Skin epidermis (tissue), 12 donors: Measurements from ENCODE around the gene GET4.
A peak's percentile ranks its signal among the peaks of the same experiment; 100 is the strongest.

ENCODE experiments used
- H3K27ac ChIP-seq, 21 experiments: fragments of 200-600 bp; sonication (generic) in 11 of 21; one replicate each; pipeline ENCODE4 v1.5.0; 2020; ENCODE audit warnings: mild to moderate bottlenecking in 3 of 21, inconsistent platforms in 2 of 21, moderate library complexity in 2 of 21
- H3K4me3 ChIP-seq, 7 experiments: fragments of 200-600 bp; sonication (generic) in 2 of 7; one replicate each; pipeline ENCODE4 v1.5.0; 2020; ENCODE audit warnings: inconsistent platforms in 2 of 7, mild to moderate bottlenecking in 2 of 7, moderate library complexity in 1 of 7

Gene GET4, protein sequence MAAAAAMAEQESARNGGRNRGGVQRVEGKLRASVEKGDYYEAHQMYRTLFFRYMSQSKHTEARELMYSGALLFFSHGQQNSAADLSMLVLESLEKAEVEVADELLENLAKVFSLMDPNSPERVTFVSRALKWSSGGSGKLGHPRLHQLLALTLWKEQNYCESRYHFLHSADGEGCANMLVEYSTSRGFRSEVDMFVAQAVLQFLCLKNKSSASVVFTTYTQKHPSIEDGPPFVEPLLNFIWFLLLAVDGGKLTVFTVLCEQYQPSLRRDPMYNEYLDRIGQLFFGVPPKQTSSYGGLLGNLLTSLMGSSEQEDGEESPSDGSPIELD

DNA sequence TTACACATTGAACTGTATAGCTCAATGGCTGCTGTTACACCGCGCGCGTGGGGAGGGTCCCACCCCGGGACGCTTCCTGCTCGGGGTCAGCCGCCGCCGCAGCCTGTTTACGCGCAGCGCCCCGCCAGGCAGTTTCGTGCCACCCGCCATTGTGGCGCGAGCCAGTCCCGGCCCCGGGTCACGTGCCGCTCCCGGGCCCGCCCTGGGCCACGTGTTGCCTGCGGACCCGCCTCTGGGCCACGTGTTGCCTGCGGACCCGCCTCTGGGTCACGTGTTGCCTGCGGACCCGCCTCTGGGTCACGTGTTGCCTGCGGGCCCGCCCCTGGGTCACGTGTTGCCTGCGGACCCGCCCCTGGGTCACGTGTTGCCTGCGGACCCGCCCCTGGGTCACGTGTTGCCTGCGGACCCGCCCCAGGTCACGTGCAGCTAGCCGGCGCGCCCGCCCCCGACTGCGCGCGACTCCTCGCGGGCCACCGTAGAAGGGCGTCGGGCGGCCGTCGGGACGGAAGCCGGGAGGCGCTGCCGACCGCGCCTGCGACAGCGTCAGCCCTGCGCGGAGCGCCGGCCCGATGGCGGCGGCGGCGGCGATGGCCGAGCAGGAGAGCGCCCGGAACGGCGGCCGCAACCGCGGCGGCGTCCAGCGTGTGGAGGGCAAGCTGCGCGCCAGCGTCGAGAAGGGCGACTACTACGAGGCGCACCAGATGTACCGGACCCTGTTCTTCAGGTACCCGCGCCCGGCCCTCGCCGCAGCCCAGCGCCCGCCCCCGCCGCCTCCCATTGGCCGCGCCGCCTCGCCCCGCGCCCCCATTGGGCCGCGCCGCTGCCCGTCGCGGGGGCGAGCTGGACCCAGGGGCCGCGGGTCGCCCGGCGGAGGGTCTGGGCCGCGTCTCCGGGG is at the start of gene GET4:
Gene GET4, plus strand, starts transcription at position 478 of the 895 bp plus-strand sequence. Its CDS starts 92 bp downstream, at position 570.
- Histone ChIP-seq H3K27ac (peak within 1 kb of the TSS; percentile 68 to 93 (median 88)), H3K4me3 (peak within 1 kb of the TSS; percentile 74 to 94 (median 84))

DNA sequence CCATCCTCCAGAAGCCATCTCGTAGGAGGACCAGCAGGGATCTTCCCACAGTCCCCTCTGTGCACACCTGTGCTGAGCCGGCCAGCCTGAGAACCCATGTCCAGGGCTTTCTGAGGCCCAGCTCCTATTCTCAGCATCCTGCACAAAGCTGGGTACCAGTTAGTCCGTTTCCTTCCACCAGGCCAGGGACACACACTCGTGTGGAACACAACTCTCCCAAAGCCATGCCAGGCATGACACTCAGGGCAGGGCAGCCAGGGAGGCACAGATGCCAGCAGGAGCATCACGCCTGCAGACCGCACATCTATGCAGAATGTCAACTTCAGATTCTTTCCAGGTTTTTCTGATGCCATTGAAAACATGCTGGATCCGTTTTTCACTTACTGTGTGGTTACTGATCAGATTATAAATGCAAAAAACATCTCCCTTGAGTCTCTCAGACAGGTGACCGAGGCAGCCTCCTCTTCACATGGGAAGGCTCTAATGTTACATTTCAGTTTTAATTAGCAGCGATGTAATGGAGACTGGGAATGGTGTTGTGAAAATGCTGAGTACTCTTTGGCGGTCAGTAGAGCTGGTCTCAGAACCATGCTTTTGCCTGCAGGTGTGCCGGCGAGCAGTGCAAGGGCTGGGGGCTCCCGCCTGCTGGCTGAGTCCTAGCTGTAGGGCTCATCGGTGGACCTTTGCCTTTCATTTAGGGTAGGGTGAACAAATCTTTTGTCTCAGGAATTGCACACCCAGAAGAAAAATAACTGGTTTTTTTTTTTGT is 47.4 kb upstream of the GET4 start:
- H3K27ac ChIP-seq = peak overlapping the region in 3 of 21 experiments; percentile 3 to 43 (median 21)
- H3K4me3 ChIP-seq = no peak overlapping the region

DNA sequence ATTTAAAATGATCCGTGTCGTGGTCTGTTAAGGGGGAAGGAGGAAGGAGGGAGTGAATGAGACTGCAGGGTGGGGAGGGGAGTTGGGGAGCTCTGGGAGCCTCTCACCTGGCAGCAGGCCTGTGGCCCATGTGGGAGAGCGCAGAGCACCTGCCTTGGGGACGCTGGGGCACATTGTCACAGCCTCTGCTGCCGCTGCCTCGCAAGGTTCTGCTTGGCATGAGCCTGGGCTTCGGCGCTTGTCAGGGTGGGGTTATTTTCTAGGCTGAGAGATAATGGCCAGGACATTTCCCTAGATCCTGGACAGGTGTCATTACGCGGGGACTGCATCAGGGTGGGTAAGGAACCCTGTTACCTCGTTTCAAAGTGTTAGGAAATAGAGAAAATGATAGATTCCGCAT is 46.3 kb upstream of the GET4 start:
- Histone ChIP-seq H3K4me3 (no peak overlapping the region), H3K27ac (peak overlapping the region in 12 of 21 experiments; percentile 44 to 92 (median 86))

- Histone ChIP-seq H3K4me3 (peak overlapping the region in 1 of 7 experiments; percentile 3), H3K27ac (peak overlapping the region; percentile 23 to 92 (median 84))
Measured at GRCh38 chr7:831596-832166, 44.7 kb upstream of the GET4 start.

DNA sequence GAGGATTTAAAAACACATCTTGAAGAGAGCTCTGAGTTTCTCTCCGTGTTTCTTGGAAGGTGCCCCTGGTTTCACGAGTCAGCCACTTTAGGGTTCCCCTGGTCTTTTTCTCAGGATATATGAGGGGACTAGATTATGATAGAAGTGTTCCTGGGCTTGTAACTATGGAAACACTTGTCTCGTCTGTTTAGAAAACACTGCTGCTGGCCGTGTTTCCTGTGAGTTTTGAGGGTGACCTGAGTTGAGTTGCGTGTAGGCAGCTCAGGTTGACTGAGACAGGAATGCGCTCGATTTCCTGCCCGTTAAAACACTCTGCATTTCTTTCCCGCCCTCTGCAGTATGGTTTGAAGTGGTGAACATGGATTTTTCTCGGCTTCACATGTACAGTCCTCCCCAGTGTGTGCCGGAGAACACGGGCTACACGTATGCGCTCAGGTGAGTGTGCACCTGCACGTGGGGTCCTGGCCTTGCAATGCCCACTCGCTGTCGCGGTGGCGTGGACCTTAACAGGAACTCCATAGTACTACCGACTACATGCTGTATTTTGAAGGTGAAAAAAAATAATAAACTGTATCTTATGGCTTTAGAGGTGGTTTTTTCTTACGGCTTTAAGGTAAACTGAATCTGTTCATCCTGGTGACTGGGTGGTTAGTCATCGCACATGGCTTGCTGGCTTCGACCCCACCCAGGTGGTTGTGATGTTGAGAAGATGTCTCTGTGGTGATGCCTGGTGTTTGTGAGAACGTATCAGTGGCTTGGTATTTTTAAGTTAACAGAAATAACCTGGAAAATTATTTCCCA is 44.0 kb upstream of the GET4 start, which contains the start of gene SUN1:
Gene SUN1, plus strand, starts transcription at position 310 of the 801 bp plus-strand sequence. Its CDS starts 49 bp downstream, at position 359.
- Histone ChIP-seq H3K27ac (peak within 1 kb of the TSS; percentile 23 to 92 (median 84)), H3K4me3 (peak within 1 kb of the TSS in 1 of 7 experiments; percentile 3)

GRCh38 chr7:832968-833424 is 43.4 kb upstream of the GET4 start:
- H3K4me3 ChIP-seq = no peak overlapping the region
- peak overlapping the region in 19 of 21 experiments; percentile 52 to 92 (median 84) for H3K27ac ChIP-seq

DNA sequence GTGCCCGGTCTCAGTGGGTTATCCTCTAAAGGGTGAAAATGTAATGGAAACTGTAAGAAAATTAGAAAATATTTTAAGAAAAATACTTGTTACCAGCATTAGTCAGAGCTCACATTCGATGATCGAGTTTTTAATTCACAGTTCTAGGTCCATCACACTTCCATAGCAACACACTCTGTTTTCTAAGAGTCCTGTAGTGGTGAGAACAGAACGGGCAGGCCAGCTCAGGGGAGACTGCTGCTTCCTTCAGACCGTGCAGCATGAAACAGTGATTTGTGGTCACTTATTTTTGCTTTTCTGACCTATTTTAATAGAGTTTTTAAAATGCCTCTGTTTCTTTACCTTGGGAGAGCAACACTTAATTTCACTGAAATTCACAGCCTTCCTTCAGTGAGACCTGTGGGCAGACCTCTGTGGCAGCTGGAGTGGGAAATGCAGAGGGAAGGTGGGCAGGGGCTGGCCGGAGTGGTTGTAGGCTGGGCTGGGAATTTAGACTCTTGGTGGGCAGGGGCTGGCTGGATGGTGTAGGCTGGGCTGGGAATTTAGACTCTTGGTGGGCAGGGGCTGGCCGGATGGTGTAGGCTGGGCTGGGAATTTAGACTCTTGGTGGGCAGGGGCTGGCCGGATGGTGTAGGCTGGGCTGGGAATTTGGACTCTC is 42.6 kb upstream of the GET4 start:
- H3K4me3 ChIP-seq = no peak overlapping the region
- peak overlapping the region in 16 of 21 experiments; percentile 46 to 92 (median 82) for H3K27ac ChIP-seq

DNA sequence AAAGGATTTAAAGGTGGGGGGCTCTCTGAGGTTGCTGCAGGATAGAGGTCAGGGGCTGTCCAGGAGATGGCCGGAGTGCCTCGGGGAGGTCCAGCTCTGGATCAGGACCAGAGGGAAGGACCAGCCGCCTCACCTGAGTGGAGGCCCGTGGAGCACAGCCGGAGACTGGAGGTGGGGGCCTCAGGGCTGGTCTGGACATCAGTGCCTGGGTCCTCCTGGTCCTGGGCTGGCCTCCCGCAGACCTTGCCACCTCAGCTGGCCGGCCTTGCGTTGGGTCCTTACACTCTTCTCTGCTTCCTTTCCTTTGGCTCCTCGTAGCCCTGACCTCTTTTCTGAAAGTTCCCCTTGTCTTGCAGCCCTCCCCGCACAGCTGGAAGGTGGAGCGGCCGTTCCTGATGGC is 42.1 kb upstream of the GET4 start:
- Histone ChIP-seq H3K27ac (peak overlapping the region in 12 of 21 experiments; percentile 53 to 92 (median 84)), H3K4me3 (no peak overlapping the region)

DNA sequence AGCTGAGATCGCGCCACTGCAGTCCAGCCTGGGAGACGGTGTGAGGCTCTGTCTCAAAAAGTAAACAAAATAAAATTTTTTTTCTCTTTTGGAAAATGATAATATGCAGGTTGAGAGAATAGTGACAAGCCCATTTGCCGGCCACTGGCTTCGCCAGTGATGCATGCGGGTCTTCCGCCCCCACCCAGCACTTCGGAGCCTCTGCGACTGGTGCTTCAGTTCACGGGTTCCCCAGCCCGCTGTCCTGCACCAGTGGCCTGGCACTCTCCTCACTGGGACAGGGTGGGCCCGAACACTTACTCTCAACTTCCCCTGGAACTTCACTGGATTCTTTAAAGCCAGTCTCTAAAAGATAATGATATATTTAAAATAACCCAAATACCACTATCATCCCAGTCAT is 41.3 kb upstream of the GET4 start:
- H3K4me3 ChIP-seq = no peak overlapping the region
- H3K27ac ChIP-seq = peak overlapping the region in 9 of 21 experiments; percentile 58 to 88 (median 82)

GRCh38 chr7:835485-836401 is 40.6 kb upstream of the GET4 start:
- Histone ChIP-seq H3K27ac (peak overlapping the region in 20 of 21 experiments; percentile 10 to 88 (median 72)), H3K4me3 (no peak overlapping the region)

DNA sequence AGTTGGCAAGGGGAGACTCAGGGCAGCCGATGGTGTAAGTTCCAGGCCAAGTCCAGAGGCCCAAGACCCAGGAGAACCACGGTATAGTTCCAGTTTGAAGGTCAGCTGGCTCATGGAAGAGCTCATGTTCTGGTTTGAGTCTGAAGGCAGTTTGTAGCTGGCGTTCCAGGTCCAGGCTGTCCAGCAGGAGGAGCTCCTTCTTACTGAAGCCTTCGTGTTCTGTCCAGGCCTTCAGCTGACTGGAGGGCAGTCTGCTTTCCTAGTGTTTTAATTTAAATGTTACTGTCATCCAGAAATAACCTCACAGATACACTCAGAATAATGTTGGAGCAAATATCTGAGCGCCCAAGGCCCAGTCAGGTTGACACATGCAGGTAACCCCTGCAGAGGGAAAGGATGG is 39.9 kb upstream of the GET4 start:
- Histone ChIP-seq H3K27ac (peak overlapping the region in 19 of 21 experiments; percentile 10 to 88 (median 72)), H3K4me3 (no peak overlapping the region)

GRCh38 chr7:837001-837400 is 39.4 kb upstream of the GET4 start:
- Histone ChIP-seq H3K4me3 (no peak overlapping the region), H3K27ac (peak overlapping the region in 15 of 21 experiments; percentile 7 to 88 (median 75))

- Histone ChIP-seq H3K27ac (no peak overlapping the region), H3K4me3 (no peak overlapping the region)
Measured at GRCh38 chr7:840001-840600, 36.3 kb upstream of the GET4 start.

DNA sequence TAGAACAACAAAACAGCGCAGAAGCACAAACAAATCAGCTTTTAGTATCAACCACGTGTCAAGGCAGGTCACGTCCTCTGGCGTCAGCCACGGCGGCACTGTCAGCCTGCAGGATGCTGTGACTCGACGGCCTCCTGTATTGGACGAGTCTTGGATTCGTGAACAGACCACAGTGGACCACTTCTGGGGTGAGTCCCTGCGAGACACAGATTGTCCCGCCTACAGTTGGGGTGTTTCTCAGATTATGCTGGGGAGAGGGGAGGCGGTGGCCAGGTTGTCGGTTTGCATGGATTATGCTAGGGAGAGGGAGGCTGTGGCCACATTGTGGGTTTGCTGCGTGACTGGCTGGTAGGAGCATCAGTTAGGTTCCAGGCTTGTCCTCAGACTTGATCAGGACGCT is 34.4 kb upstream of the GET4 start:
- Histone ChIP-seq H3K4me3 (no peak overlapping the region), H3K27ac (peak overlapping the region in 6 of 21 experiments; percentile 0 to 54 (median 22))

GRCh38 chr7:842431-843031 is 33.8 kb upstream of the GET4 start:
- Histone ChIP-seq H3K4me3 (no peak overlapping the region), H3K27ac (peak overlapping the region in 7 of 21 experiments; percentile 0 to 54 (median 27))

DNA sequence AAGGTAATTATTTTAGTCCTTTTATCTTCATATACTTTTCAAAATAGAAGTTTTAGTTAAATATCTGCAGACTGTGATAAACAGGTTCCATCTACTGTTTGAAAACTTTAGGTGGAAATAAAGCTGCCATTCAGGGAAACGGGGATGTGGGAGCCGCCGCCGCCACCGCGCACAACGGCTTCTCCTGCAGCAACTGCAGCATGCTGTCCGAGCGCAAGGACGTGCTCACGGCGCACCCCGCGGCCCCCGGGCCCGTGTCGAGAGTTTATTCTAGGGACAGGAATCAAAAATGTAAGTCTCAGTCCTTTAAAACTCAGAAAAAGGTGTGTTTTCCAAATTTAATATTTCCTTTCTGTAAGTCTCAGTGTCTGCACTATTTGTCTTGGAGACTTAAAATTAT is 33.1 kb upstream of the GET4 start:
- Histone ChIP-seq H3K4me3 (no peak overlapping the region), H3K27ac (peak overlapping the region in 1 of 21 experiments; percentile 54)
